Measurements from ENCODE around the gene MT1HL1.
"Not testable (repeated sequence)": the region's sequence is repeated elsewhere in the genome, so short reads cannot be mapped to it uniquely, and the experiment has no call there.

The MT1HL1 gene

GRCh38 chr1:237018896-237019295, 14.7 kb upstream of the MT1HL1 start:
- no peak for DNase-seq (ENCODE audit: low read depth in 3 of 3, low spot score in 1 of 3)

- no peak for DNase-seq (ENCODE audit: low read depth in 3 of 3, low spot score in 1 of 3)
Observed at GRCh38 chr1:237016626-237017025, 12.4 kb upstream of the MT1HL1 start.

- no peak for DNase-seq (ENCODE audit: low read depth in 3 of 3, low spot score in 1 of 3)
Observed at GRCh38 chr1:237013608-237014007, 9.4 kb upstream of the MT1HL1 start.

GRCh38 chr1:237012788-237013383, 8.6 kb upstream of the MT1HL1 start:
- DNase-seq (ENCODE audit: low read depth in 3 of 3, low spot score in 1 of 3) = no peak

- no peak for DNase-seq (ENCODE audit: low read depth in 3 of 3, low spot score in 1 of 3)
Observed at GRCh38 chr1:237012361-237012760, 8.1 kb upstream of the MT1HL1 start.

- no peak for DNase-seq (ENCODE audit: low read depth in 3 of 3, low spot score in 1 of 3)
Observed at GRCh38 chr1:237011432-237011831, 7.2 kb upstream of the MT1HL1 start.

GRCh38 chr1:237009611-237010010, 5.4 kb upstream of the MT1HL1 start:
- DNase-seq (ENCODE audit: low read depth in 3 of 3, low spot score in 1 of 3) = no peak

GRCh38 chr1:237007147-237007881, 3.1 kb upstream of the MT1HL1 start:
- DNase-seq (ENCODE audit: low read depth in 3 of 3, low spot score in 1 of 3) = no peak

GRCh38 chr1:237005674-237006073, 1.4 kb upstream of the MT1HL1 start:
- DNase-seq (ENCODE audit: low read depth in 3 of 3, low spot score in 1 of 3) = no peak

- no peak for DNase-seq (ENCODE audit: low read depth in 3 of 3, low spot score in 1 of 3)
Observed at GRCh38 chr1:237003516-237003915, 725 bp downstream of the MT1HL1 start.

GRCh38 chr1:237000191-237000590, 4.0 kb downstream of the MT1HL1 start:
- no peak for DNase-seq (ENCODE audit: low read depth in 3 of 3, low spot score in 1 of 3)

GRCh38 chr1:236998546-236998945, 5.7 kb downstream of the MT1HL1 start:
- DNase-seq (ENCODE audit: low read depth in 3 of 3, low spot score in 1 of 3) = no peak

- DNase-seq (ENCODE audit: low read depth in 3 of 3, low spot score in 1 of 3) = no peak
Observed at GRCh38 chr1:236997882-236998281, 6.4 kb downstream of the MT1HL1 start.

- no peak for DNase-seq (ENCODE audit: low read depth in 3 of 3, low spot score in 1 of 3)
Observed at GRCh38 chr1:236997361-236997760, 6.9 kb downstream of the MT1HL1 start.

GRCh38 chr1:236994450-236994849, 9.8 kb downstream of the MT1HL1 start:
- no peak for DNase-seq (ENCODE audit: low read depth in 3 of 3, low spot score in 1 of 3)

GRCh38 chr1:236992449-236992848, 11.8 kb downstream of the MT1HL1 start:
- no peak for DNase-seq (ENCODE audit: low read depth in 3 of 3, low spot score in 1 of 3)

GRCh38 chr1:236990052-236990445, 14.2 kb downstream of the MT1HL1 start:
- DNase-seq (ENCODE audit: low read depth in 3 of 3, low spot score in 1 of 3) = no peak

GRCh38 chr1:236989290-236990051, 14.8 kb downstream of the MT1HL1 start:
- no peak for DNase-seq (ENCODE audit: low read depth in 3 of 3, low spot score in 1 of 3)

GRCh38 chr1:236983818-236984217, 20.4 kb downstream of the MT1HL1 start:
- no peak for DNase-seq (ENCODE audit: low read depth in 3 of 3, low spot score in 1 of 3)

- no peak for DNase-seq (ENCODE audit: low read depth in 3 of 3, low spot score in 1 of 3)
Observed at GRCh38 chr1:236982380-236982779, 21.9 kb downstream of the MT1HL1 start.

- not testable (repeated sequence) for DNase-seq (ENCODE audit: low read depth in 3 of 3, low spot score in 1 of 3)
Observed at GRCh38 chr1:236981431-236981830, 22.8 kb downstream of the MT1HL1 start.

- DNase-seq (ENCODE audit: low read depth in 3 of 3, low spot score in 1 of 3) = no peak
Observed at GRCh38 chr1:236980673-236981072, 23.6 kb downstream of the MT1HL1 start.

All from stimulated activated CD4-positive, alpha-beta T cell treated with anti-CD3 and anti-CD28 coated beads, TNF-alpha, amount 100 ng/mL, for 1 hour (primary cell).